ENCODE results near the gene EPS8L3.
"Not testable (repeated sequence)": the region's sequence is repeated elsewhere in the genome, so short reads cannot be mapped to it uniquely, and the experiment has no call there.

The EPS8L3 gene

DNA sequence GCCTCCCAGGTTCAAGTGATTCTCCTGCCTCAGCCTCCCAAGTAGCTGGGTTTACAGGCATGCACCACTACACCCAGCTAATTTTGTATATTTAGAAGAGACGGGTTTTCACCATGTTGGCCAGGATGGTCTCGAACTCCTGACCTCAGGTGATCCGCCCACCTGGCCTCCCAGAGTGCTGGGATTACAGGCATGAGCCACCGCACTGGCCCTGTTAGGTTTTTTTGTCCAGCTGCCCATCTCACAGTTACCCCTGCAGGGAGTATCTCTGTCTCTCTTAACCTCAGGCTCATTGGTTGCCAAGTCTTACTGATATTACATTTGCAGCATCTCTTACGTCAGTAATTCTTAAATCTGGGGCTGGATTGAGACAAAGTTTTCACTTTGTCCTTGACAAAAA is 7.4 kb downstream of the EPS8L3 start:
- not testable (repeated sequence) for H3K9ac ChIP-seq (ENCODE audit: low read length); H2AK5ac ChIP-seq (ENCODE audit: low read length); H3K36me3 ChIP-seq (ENCODE audit: control insufficient read depth, insufficient read depth, low read length); H3K27ac ChIP-seq (ENCODE audit: low read depth, low read length); H3K4me2 ChIP-seq (ENCODE audit: low read length); H3K23ac ChIP-seq (ENCODE audit: low read length); H2BK120ac ChIP-seq (ENCODE audit: low read depth, low read length); H4K8ac ChIP-seq (ENCODE audit: low read depth, low read length); DNase-seq; H3K4ac ChIP-seq (ENCODE audit: low read depth, low read length); H3K56ac ChIP-seq (ENCODE audit: low read length); H2BK5ac ChIP-seq (ENCODE audit: low read length); H3K79me2 ChIP-seq (ENCODE audit: control insufficient read depth, insufficient read depth, low read length); H4K5ac ChIP-seq (ENCODE audit: low read length); H3K27me3 ChIP-seq (ENCODE audit: insufficient read depth, low read length, poor library complexity); H3K18ac ChIP-seq (ENCODE audit: low read length); H3K79me1 ChIP-seq (ENCODE audit: low read length); H3K4me1 ChIP-seq (ENCODE audit: control insufficient read depth, low read depth, low read length); H2BK15ac ChIP-seq (replicated peaks; ENCODE audit: low read depth); H3K4me3 ChIP-seq (ENCODE audit: low read length)
- no CpG with 5 or more reads among the region's 5 CpGs for WGBS (ENCODE audit: extremely low coverage, insufficient coverage, low lambda C conversion rate)

- Histone ChIP-seq H3K18ac (ENCODE audit: low read length) (no peak overlapping the region), H4K8ac (ENCODE audit: low read depth, low read length) (no peak overlapping the region), H3K36me3 (ENCODE audit: control insufficient read depth, insufficient read depth, low read length) (no peaks in the 10 kb centered on the region), H3K56ac (ENCODE audit: low read length) (no peak overlapping the region), H3K79me2 (ENCODE audit: control insufficient read depth, insufficient read depth, low read length) (no peaks in the 10 kb centered on the region), H3K4me3 (ENCODE audit: low read length) (no peak overlapping the region), H2AK5ac (ENCODE audit: low read length) (no peak overlapping the region), H2BK120ac (ENCODE audit: low read depth, low read length) (no peak overlapping the region), H3K4ac (ENCODE audit: low read depth, low read length) (no peak overlapping the region), H4K5ac (ENCODE audit: low read length) (no peak overlapping the region), H2BK15ac (replicated peaks; ENCODE audit: low read depth) (no peak overlapping the region), H2BK5ac (ENCODE audit: low read length) (no peak overlapping the region), H3K79me1 (ENCODE audit: low read length) (no peaks in the 10 kb centered on the region), H3K23ac (ENCODE audit: low read length) (no peak overlapping the region), H3K4me1 (ENCODE audit: control insufficient read depth, low read depth, low read length) (no peaks in the 10 kb centered on the region), H3K4me2 (ENCODE audit: low read length) (no peak overlapping the region), H3K27ac (ENCODE audit: low read depth, low read length) (no peak overlapping the region), H3K27me3 (ENCODE audit: insufficient read depth, low read length, poor library complexity) (no peaks in the 10 kb centered on the region), H3K9ac (ENCODE audit: low read length) (no peak overlapping the region)
- WGBS (ENCODE audit: extremely low coverage, insufficient coverage, low lambda C conversion rate): no CpG with 5 or more reads among the region's 2 CpGs
- DNase-seq: no peak
Measured at GRCh38 chr1:109754738-109755137, 9.0 kb downstream of the EPS8L3 start.

DNA sequence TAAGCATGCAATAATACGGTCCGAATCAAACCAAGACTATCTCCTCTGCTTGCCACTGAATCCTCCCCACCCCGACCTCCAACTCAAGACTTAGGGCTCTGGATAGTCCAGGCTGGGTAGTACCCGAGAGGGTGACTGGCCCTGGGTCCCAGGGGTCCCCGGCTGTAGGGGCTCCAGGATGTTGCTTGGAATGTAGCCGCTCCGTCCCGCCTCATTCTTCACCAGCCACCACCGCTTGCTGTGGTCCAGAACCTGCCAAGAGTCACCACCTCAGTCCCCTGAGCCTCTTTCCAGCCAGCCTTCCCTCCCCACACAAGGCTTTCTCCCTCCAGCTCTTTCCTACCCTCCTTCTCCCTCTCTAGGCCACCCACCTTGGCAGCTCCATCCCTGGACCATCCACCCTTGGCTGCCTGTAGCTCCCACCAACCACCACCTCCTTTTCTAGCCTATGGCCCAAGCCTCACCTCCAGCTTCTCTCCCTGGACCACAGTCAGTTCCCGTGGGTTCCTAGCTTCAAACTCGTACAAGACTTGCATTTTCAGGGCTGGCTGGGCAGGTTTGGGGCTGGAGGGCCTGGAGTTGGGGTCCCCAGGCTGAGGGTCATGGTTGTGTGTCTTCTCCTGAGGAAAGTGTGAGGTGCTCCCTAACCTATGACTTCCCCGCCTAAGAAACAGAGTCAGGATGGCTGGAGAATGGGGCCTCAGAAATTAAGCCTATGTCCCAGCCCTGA is 12.0 kb downstream of the EPS8L3 start:
- no peak overlapping the region for H4K5ac ChIP-seq (ENCODE audit: low read length)
- DNase-seq: no peak
- no peaks in the 10 kb centered on the region for H3K4me1 ChIP-seq (ENCODE audit: control insufficient read depth, low read depth, low read length)
- no peaks in the 10 kb centered on the region for H3K79me2 ChIP-seq (ENCODE audit: control insufficient read depth, insufficient read depth, low read length)
- H4K8ac ChIP-seq (ENCODE audit: low read depth, low read length): no peak overlapping the region
- no peak overlapping the region for H2BK15ac ChIP-seq (replicated peaks; ENCODE audit: low read depth)
- H2BK120ac ChIP-seq (ENCODE audit: low read depth, low read length): no peak overlapping the region
- no peaks in the 10 kb centered on the region for H3K36me3 ChIP-seq (ENCODE audit: control insufficient read depth, insufficient read depth, low read length)
- no CpG with 5 or more reads among the region's 12 CpGs for WGBS (ENCODE audit: extremely low coverage, insufficient coverage, low lambda C conversion rate)
- no peaks in the 10 kb centered on the region for H3K79me1 ChIP-seq (ENCODE audit: low read length)
- no peak overlapping the region for H3K4ac ChIP-seq (ENCODE audit: low read depth, low read length)
- H3K23ac ChIP-seq (ENCODE audit: low read length): no peak overlapping the region
- no peak overlapping the region for H3K27ac ChIP-seq (ENCODE audit: low read depth, low read length)
- H2AK5ac ChIP-seq (ENCODE audit: low read length): no peak overlapping the region
- H3K4me2 ChIP-seq (ENCODE audit: low read length): no peak overlapping the region
- no peak overlapping the region for H2BK5ac ChIP-seq (ENCODE audit: low read length)
- no peak overlapping the region for H3K56ac ChIP-seq (ENCODE audit: low read length)
- H3K9ac ChIP-seq (ENCODE audit: low read length): no peak overlapping the region
- H3K4me3 ChIP-seq (ENCODE audit: low read length): no peak overlapping the region
- no peak overlapping the region for H3K18ac ChIP-seq (ENCODE audit: low read length)
- H3K27me3 ChIP-seq (ENCODE audit: insufficient read depth, low read length, poor library complexity): no peaks in the 10 kb centered on the region

- no CpG with 5 or more reads among the region's 6 CpGs for WGBS (ENCODE audit: extremely low coverage, insufficient coverage, low lambda C conversion rate)
Measured at GRCh38 chr1:109750920-109751319, 12.8 kb downstream of the EPS8L3 start.

GRCh38 chr1:109750241-109750882 is 13.4 kb downstream of the EPS8L3 start:
- DNase-seq: no peak
- no peaks in the 10 kb centered on the region for H3K36me3 ChIP-seq (ENCODE audit: control insufficient read depth, insufficient read depth, low read length)
- H3K79me2 ChIP-seq (ENCODE audit: control insufficient read depth, insufficient read depth, low read length): no peaks in the 10 kb centered on the region
- no peak overlapping the region for H3K4ac ChIP-seq (ENCODE audit: low read depth, low read length)
- H4K8ac ChIP-seq (ENCODE audit: low read depth, low read length): no peak overlapping the region
- H3K79me1 ChIP-seq (ENCODE audit: low read length): no peaks in the 10 kb centered on the region
- H3K4me2 ChIP-seq (ENCODE audit: low read length): no peak overlapping the region
- H2BK15ac ChIP-seq (replicated peaks; ENCODE audit: low read depth): no peak overlapping the region
- H3K27ac ChIP-seq (ENCODE audit: low read depth, low read length): no peak overlapping the region
- H3K18ac ChIP-seq (ENCODE audit: low read length): no peak overlapping the region
- no peak overlapping the region for H3K23ac ChIP-seq (ENCODE audit: low read length)
- H3K4me1 ChIP-seq (ENCODE audit: control insufficient read depth, low read depth, low read length): no peaks in the 10 kb centered on the region
- H2BK120ac ChIP-seq (ENCODE audit: low read depth, low read length): no peak overlapping the region
- no peaks in the 10 kb centered on the region for H3K27me3 ChIP-seq (ENCODE audit: insufficient read depth, low read length, poor library complexity)
- H3K56ac ChIP-seq (ENCODE audit: low read length): no peak overlapping the region
- no CpG with 5 or more reads among the region's 11 CpGs for WGBS (ENCODE audit: extremely low coverage, insufficient coverage, low lambda C conversion rate)
- H4K5ac ChIP-seq (ENCODE audit: low read length): no peak overlapping the region
- no peak overlapping the region for H3K9ac ChIP-seq (ENCODE audit: low read length)
- no peak overlapping the region for H2BK5ac ChIP-seq (ENCODE audit: low read length)
- H2AK5ac ChIP-seq (ENCODE audit: low read length): no peak overlapping the region
- H3K4me3 ChIP-seq (ENCODE audit: low read length): no peak overlapping the region

More at GRCh38 chr1:109750920-109751319, 12.8 kb downstream of the EPS8L3 start:
- no peak overlapping the region for H3K56ac ChIP-seq (ENCODE audit: low read length)
- H3K36me3 ChIP-seq (ENCODE audit: control insufficient read depth, insufficient read depth, low read length): no peaks in the 10 kb centered on the region
- no peak for DNase-seq
- H3K9ac ChIP-seq (ENCODE audit: low read length): no peak overlapping the region
- H3K4me2 ChIP-seq (ENCODE audit: low read length): no peak overlapping the region
- H3K79me1 ChIP-seq (ENCODE audit: low read length): no peaks in the 10 kb centered on the region
- H2AK5ac ChIP-seq (ENCODE audit: low read length): no peak overlapping the region
- no peaks in the 10 kb centered on the region for H3K4me1 ChIP-seq (ENCODE audit: control insufficient read depth, low read depth, low read length)
- no peak overlapping the region for H3K18ac ChIP-seq (ENCODE audit: low read length)
- no peak overlapping the region for H2BK15ac ChIP-seq (replicated peaks; ENCODE audit: low read depth)
- H4K5ac ChIP-seq (ENCODE audit: low read length): no peak overlapping the region
- no peak overlapping the region for H2BK120ac ChIP-seq (ENCODE audit: low read depth, low read length)
- no peak overlapping the region for H3K27ac ChIP-seq (ENCODE audit: low read depth, low read length)
- no peak overlapping the region for H4K8ac ChIP-seq (ENCODE audit: low read depth, low read length)
- no peak overlapping the region for H3K4ac ChIP-seq (ENCODE audit: low read depth, low read length)
- H3K4me3 ChIP-seq (ENCODE audit: low read length): no peak overlapping the region
- no peaks in the 10 kb centered on the region for H3K79me2 ChIP-seq (ENCODE audit: control insufficient read depth, insufficient read depth, low read length)
- no peak overlapping the region for H2BK5ac ChIP-seq (ENCODE audit: low read length)
- H3K23ac ChIP-seq (ENCODE audit: low read length): no peak overlapping the region
- no peaks in the 10 kb centered on the region for H3K27me3 ChIP-seq (ENCODE audit: insufficient read depth, low read length, poor library complexity)

GRCh38 chr1:109749221-109749620 is 14.5 kb downstream of the EPS8L3 start:
- Histone ChIP-seq H2BK120ac (ENCODE audit: low read depth, low read length) (no peak overlapping the region), H3K79me1 (ENCODE audit: low read length) (no peaks in the 10 kb centered on the region), H3K4me2 (ENCODE audit: low read length) (no peak overlapping the region), H4K5ac (ENCODE audit: low read length) (no peak overlapping the region), H3K79me2 (ENCODE audit: control insufficient read depth, insufficient read depth, low read length) (no peaks in the 10 kb centered on the region), H3K27ac (ENCODE audit: low read depth, low read length) (no peak overlapping the region), H2BK15ac (replicated peaks; ENCODE audit: low read depth) (no peak overlapping the region), H3K23ac (ENCODE audit: low read length) (no peak overlapping the region), H4K8ac (ENCODE audit: low read depth, low read length) (no peak overlapping the region), H3K27me3 (ENCODE audit: insufficient read depth, low read length, poor library complexity) (no peaks in the 10 kb centered on the region), H3K9ac (ENCODE audit: low read length) (no peak overlapping the region), H2AK5ac (ENCODE audit: low read length) (no peak overlapping the region), H3K36me3 (ENCODE audit: control insufficient read depth, insufficient read depth, low read length) (no peaks in the 10 kb centered on the region), H3K56ac (ENCODE audit: low read length) (no peak overlapping the region), H3K4me3 (ENCODE audit: low read length) (no peak overlapping the region), H2BK5ac (ENCODE audit: low read length) (no peak overlapping the region), H3K18ac (ENCODE audit: low read length) (no peak overlapping the region), H3K4me1 (ENCODE audit: control insufficient read depth, low read depth, low read length) (no peaks in the 10 kb centered on the region), H3K4ac (ENCODE audit: low read depth, low read length) (no peak overlapping the region)
- DNase-seq: no peak
